Left ventricle myocardium inferior (tissue), 1 donor: ENCODE results near the gene TUT1. TPM values are rescaled to one million over a fixed set of nuclear protein-coding genes. Genes with fewer than 3 reads are reported as not detected.
A peak's percentile ranks its signal among the peaks of the same experiment; 100 is the strongest.

Source experiments
- DNase-seq: peaks from one replicate; pipeline ENCODE4 v3.0.0-alpha.2; 2020
- H3K27ac ChIP-seq: fragments of 200-600 bp; replicated peaks from 2 replicates; pipeline ENCODE4 v1.8.0; 2021
- H3K27me3 ChIP-seq: fragments of 200-600 bp; 2 replicates; pipeline ENCODE4 v1.8.0; 2021; ENCODE audit warnings: low read depth
- H3K36me3 ChIP-seq: fragments of 200-600 bp; 2 replicates; pipeline ENCODE4 v1.8.0; 2021
- H3K4me1 ChIP-seq: fragments of 200-600 bp; 2 replicates; pipeline ENCODE4 v1.8.0; 2021
- H3K4me3 ChIP-seq: fragments of 200-600 bp; 2 replicates; pipeline ENCODE4 v1.8.0; 2021; ENCODE audit warnings: mild to moderate bottlenecking, moderate library complexity
- H3K9me3 ChIP-seq: fragments of 200-600 bp; replicated peaks from 2 replicates; pipeline ENCODE4 v1.8.0; 2021
- intact Hi-C: fragments of 100-400 bp; cut with micrococcal nuclease; formaldehyde crosslinking; loops from one replicate; pipeline ENCODE4 v1.11.0; 2022
- total RNA-seq: library from RNA; stranded (reverse); fragmentation: NEBNext Ultra II Directional; extraction: Animal tissue kit (Norgen Biotek cat#: 25700); gene quantifications from one replicate; pipeline ENCODE4 v1.2.1, GENCODE V29; 2021
- TF ChIP-seq, protein P1 (sequence below): fragments of 200-600 bp; IDR thresholded peaks from 2 replicates; pipeline ENCODE4 v1.8.0; 2021; ENCODE audit warnings: antibody characterized with exemption, mild to moderate bottlenecking, borderline replicate concordance
- donor health status: DM: no; HTN: yes; CAD: no; lungs with severe emphysema.

The TUT1 gene
- total RNA-seq, 1 donor from 2014 or later = 12.5 TPM

GRCh38 chr11:62612366-62613290, 21.3 kb upstream of the TUT1 start, which contains the start of the genes EML3 and ROM1:
Gene EML3 (minus strand): TSS chr11:62612775. CDS start chr11:62612457, 318 bp downstream.
Gene ROM1 (plus strand): TSS chr11:62613257. CDS start chr11:62613282, 25 bp downstream.
- TF ChIP-seq, protein P1, sequence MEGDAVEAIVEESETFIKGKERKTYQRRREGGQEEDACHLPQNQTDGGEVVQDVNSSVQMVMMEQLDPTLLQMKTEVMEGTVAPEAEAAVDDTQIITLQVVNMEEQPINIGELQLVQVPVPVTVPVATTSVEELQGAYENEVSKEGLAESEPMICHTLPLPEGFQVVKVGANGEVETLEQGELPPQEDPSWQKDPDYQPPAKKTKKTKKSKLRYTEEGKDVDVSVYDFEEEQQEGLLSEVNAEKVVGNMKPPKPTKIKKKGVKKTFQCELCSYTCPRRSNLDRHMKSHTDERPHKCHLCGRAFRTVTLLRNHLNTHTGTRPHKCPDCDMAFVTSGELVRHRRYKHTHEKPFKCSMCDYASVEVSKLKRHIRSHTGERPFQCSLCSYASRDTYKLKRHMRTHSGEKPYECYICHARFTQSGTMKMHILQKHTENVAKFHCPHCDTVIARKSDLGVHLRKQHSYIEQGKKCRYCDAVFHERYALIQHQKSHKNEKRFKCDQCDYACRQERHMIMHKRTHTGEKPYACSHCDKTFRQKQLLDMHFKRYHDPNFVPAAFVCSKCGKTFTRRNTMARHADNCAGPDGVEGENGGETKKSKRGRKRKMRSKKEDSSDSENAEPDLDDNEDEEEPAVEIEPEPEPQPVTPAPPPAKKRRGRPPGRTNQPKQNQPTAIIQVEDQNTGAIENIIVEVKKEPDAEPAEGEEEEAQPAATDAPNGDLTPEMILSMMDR = peak; percentile 89
- intact Hi-C loops = no loop called here
- Histone ChIP-seq H3K27ac (peak within 1 kb of the TSS; percentile 96), H3K4me1 (peaks cover 39% of the 10 kb centered on the region), H3K27me3 (no peaks in the 10 kb centered on the region), H3K36me3 (peaks cover 33% of the 10 kb centered on the region), H3K9me3 (no peaks in the 10 kb centered on the region), H3K4me3 (peak within 1 kb of the TSS; percentile 76)
- peak; percentile 92 for DNase-seq

- TF ChIP-seq, protein P1 = no peak
- H3K27ac ChIP-seq = peak overlapping the region; percentile 96
- H3K9me3 ChIP-seq = no peaks in the 10 kb centered on the region
- H3K27me3 ChIP-seq = no peaks in the 10 kb centered on the region
- peak; percentile 57 for DNase-seq
- H3K36me3 ChIP-seq = peaks cover 34% of the 10 kb centered on the region
- peak overlapping the region; percentile 76 for H3K4me3 ChIP-seq
- peaks cover 39% of the 10 kb centered on the region for H3K4me1 ChIP-seq
- intact Hi-C loops = no loop called here
Measured at GRCh38 chr11:62611705-62612365, 20.5 kb upstream of the TUT1 start.

- TF ChIP-seq, protein P1 = no peak
- no peak for DNase-seq
- H3K36me3 ChIP-seq = peaks cover 32% of the 10 kb centered on the region
- peak overlapping the region; percentile 76 for H3K4me3 ChIP-seq
- no peaks in the 10 kb centered on the region for H3K27me3 ChIP-seq
- peaks cover 39% of the 10 kb centered on the region for H3K4me1 ChIP-seq
- intact Hi-C loops = no loop called here
- peak overlapping the region; percentile 96 for H3K27ac ChIP-seq
- no peaks in the 10 kb centered on the region for H3K9me3 ChIP-seq
Measured at GRCh38 chr11:62610814-62611704, 19.7 kb upstream of the TUT1 start.

GRCh38 chr11:62610403-62610802, 19.1 kb upstream of the TUT1 start:
- TF ChIP-seq, protein P1 = no peak
- intact Hi-C loops = no loop called here
- no peak overlapping the region for H3K27ac ChIP-seq
- no peaks in the 10 kb centered on the region for H3K9me3 ChIP-seq
- peaks cover 34% of the 10 kb centered on the region for H3K36me3 ChIP-seq
- DNase-seq = no peak
- no peaks in the 10 kb centered on the region for H3K27me3 ChIP-seq
- peaks cover 39% of the 10 kb centered on the region for H3K4me1 ChIP-seq
- no peak overlapping the region for H3K4me3 ChIP-seq

GRCh38 chr11:62608776-62609175, 17.5 kb upstream of the TUT1 start:
- Histone ChIP-seq H3K27me3 (no peaks in the 10 kb centered on the region), H3K9me3 (no peaks in the 10 kb centered on the region), H3K36me3 (peaks cover 37% of the 10 kb centered on the region), H3K4me3 (no peak overlapping the region), H3K27ac (no peak overlapping the region), H3K4me1 (peaks cover 39% of the 10 kb centered on the region)
- DNase-seq = no peak
- TF ChIP-seq, protein P1 = no peak
- intact Hi-C loops = no loop called here
